WTC11 (cell line): ENCODE data around the gene TRAPPC4. TPM values are rescaled to one million over a fixed set of nuclear protein-coding genes. Genes with fewer than 3 reads are reported as not detected.

Experiments used
- ATAC-seq: fragments of 200-7000 bp; cut with Tn5 transposase; 2 replicates; pipeline ENCODE4 v1.10.0; 2021; ENCODE audit warnings: mild to moderate bottlenecking, moderate library complexity
- CTCF ChIA-PET: fragments of 300-600 bp; sonication (Branson Sonifier 250); formaldehyde crosslinking; loops from one replicate; lab custom pipeline; 2021; ENCODE audit warnings: antibody characterized with exemption; lab: Charles Lee
- POLR2A ChIA-PET: fragments of 350-600 bp; sonication (Branson Sonifier 250); formaldehyde crosslinking; loops from one replicate; lab custom pipeline; 2021; ENCODE audit warnings: antibody characterized with exemption; lab: Charles Lee
- DNase-seq: peaks from one replicate; pipeline ENCODE4 v3.0.0; 2021; ENCODE audit warnings: low spot score
- H3K27ac Mint-ChIP-seq: 2 replicates; pipeline ENCODE4 v1.8.0; 2021; ENCODE audit warnings: mixed read lengths
- H3K27me3 Mint-ChIP-seq: 2 replicates; pipeline ENCODE4 v1.8.0; 2021; ENCODE audit warnings: low read depth, mild to moderate bottlenecking, moderate library complexity, mixed read lengths
- H3K36me3 Mint-ChIP-seq: 2 replicates; pipeline ENCODE4 v1.8.0; 2021; ENCODE audit warnings: mixed read lengths
- H3K4me1 Mint-ChIP-seq: 2 replicates; pipeline ENCODE4 v1.8.0; 2022; ENCODE audit warnings: mixed read lengths
- H3K4me3 Mint-ChIP-seq: 2 replicates; pipeline ENCODE4 v1.8.0; 2021; ENCODE audit warnings: mild to moderate bottlenecking, moderate library complexity, mixed read lengths
- H3K9me3 Mint-ChIP-seq: 2 replicates; pipeline ENCODE4 v1.8.0; 2021; ENCODE audit warnings: mixed read lengths
- AR ChIP-seq: fragments of 250-450 bp; sonication (Bioruptor Pico); IDR thresholded peaks from 2 replicates; pipeline ENCODE4 v1.9.0; 2021; ENCODE audit warnings: mild to moderate bottlenecking
- CREB1 ChIP-seq: sonication (generic); formaldehyde crosslinking; IDR thresholded peaks from 2 replicates; pipeline ENCODE4 v1.8.0; 2023; ENCODE audit warnings: mild to moderate bottlenecking, missing genetic modification reagents
- CREM ChIP-seq: sonication (generic); formaldehyde crosslinking; IDR thresholded peaks from 2 replicates; pipeline ENCODE4 v1.8.1; 2022; ENCODE audit warnings: mild to moderate bottlenecking, missing genetic modification reagents, moderate library complexity
- CTCF ChIP-seq: fragments of 200-600 bp; IDR thresholded peaks from 2 replicates; pipeline ENCODE4 v1.8.0; 2022; ENCODE audit warnings: antibody characterized with exemption
- E2F5 ChIP-seq: sonication (generic); formaldehyde crosslinking; IDR thresholded peaks from 2 replicates; pipeline ENCODE4 v1.8.1; 2022; ENCODE audit warnings: mild to moderate bottlenecking, moderate library complexity, missing genetic modification reagents
- ELF4 ChIP-seq: sonication (generic); formaldehyde crosslinking; IDR thresholded peaks from 2 replicates; pipeline ENCODE4 v1.8.1; 2022; ENCODE audit warnings: low read depth, mild to moderate bottlenecking, moderate library complexity, missing genetic modification reagents
- FOXJ3 ChIP-seq: sonication (generic); formaldehyde crosslinking; IDR thresholded peaks from 2 replicates; pipeline ENCODE4 v1.9.0; 2021; ENCODE audit warnings: missing genetic modification reagents, mild to moderate bottlenecking, borderline replicate concordance
- FOXK1 ChIP-seq: sonication (generic); formaldehyde crosslinking; IDR thresholded peaks from 2 replicates; pipeline ENCODE4 v1.8.0; 2022; ENCODE audit warnings: mild to moderate bottlenecking, moderate library complexity, missing genetic modification reagents
- GTF2I ChIP-seq: fragments of 250-450 bp; sonication (Bioruptor Pico); conservative IDR thresholded peaks from 2 replicates; pipeline ENCODE4 v1.4.0; 2021; ENCODE audit warnings: mild to moderate bottlenecking
- IRF2 ChIP-seq: sonication (generic); formaldehyde crosslinking; IDR thresholded peaks from 2 replicates; pipeline ENCODE4 v1.8.0; 2022; ENCODE audit warnings: low read depth, missing genetic modification reagents, borderline replicate concordance
- MAX ChIP-seq: sonication (generic); formaldehyde crosslinking; IDR thresholded peaks from 2 replicates; pipeline ENCODE4 v1.8.0; 2022; ENCODE audit warnings: mild to moderate bottlenecking, missing genetic modification reagents
- MLX ChIP-seq: sonication (generic); formaldehyde crosslinking; IDR thresholded peaks from 2 replicates; pipeline ENCODE4 v1.8.1; 2023; ENCODE audit warnings: mild to moderate bottlenecking, missing genetic modification reagents, moderate library complexity
- NR3C1 ChIP-seq: sonication (generic); formaldehyde crosslinking; conservative IDR thresholded peaks from 2 replicates; pipeline ENCODE4 v1.8.1; 2023; ENCODE audit warnings: low read depth, mild to moderate bottlenecking, missing genetic modification reagents
- PREB ChIP-seq: sonication (generic); formaldehyde crosslinking; IDR thresholded peaks from 2 replicates; pipeline ENCODE4 v1.8.1; 2022; ENCODE audit warnings: mild to moderate bottlenecking, missing genetic modification reagents, moderate library complexity, borderline replicate concordance
- RELA ChIP-seq: sonication (generic); formaldehyde crosslinking; IDR thresholded peaks from 2 replicates; pipeline ENCODE4 v1.8.1; 2022; ENCODE audit warnings: missing genetic modification reagents, mild to moderate bottlenecking, borderline replicate concordance
- RORB ChIP-seq: fragments of 250-450 bp; sonication (Bioruptor Pico); IDR thresholded peaks from 2 replicates; pipeline ENCODE4 v1.9.0; 2021; ENCODE audit warnings: mild to moderate bottlenecking
- total RNA-seq: library from RNA; stranded (reverse); gene quantifications from 3 replicates; pipeline ENCODE4 v1.2.3, GENCODE V29; 2021

The TRAPPC4 gene
- total RNA-seq, 1 experiment from 2014 or later = 75.7 TPM

GRCh38 chr11:119062779-119063178 is 44.2 kb downstream of the TRAPPC4 start (continued):
- no peak for TF ChIP-seq PREB (CRISPR knock-in tag)
- no peak for TF ChIP-seq NR3C1 (CRISPR knock-in tag)
- no peak for TF ChIP-seq ELF4 (CRISPR knock-in tag)
- no peak for TF ChIP-seq CREB1 (CRISPR knock-in tag)
- no peak for TF ChIP-seq IRF2 (CRISPR knock-in tag)
- TF ChIP-seq MLX = no peak
- TF ChIP-seq CREM (CRISPR knock-in tag) = no peak
- no peak for TF ChIP-seq FOXK1
- no peak for TF ChIP-seq AR (CRISPR knock-in tag)
- no peak for TF ChIP-seq GTF2I
- no peak for TF ChIP-seq RORB (CRISPR knock-in tag)
- TF ChIP-seq CTCF = no peak

- peak; percentile 66 for ATAC-seq
- POLR2A ChIA-PET = no interaction called here
- H3K27me3 Mint-ChIP-seq = no peaks in the 10 kb centered on the region
- TF ChIP-seq E2F5 (CRISPR knock-in tag) = no peak
- TF ChIP-seq CTCF = 0 out of 2 replicates have a peak, but pooled peaks have one; percentile 20
- no peak for TF ChIP-seq FOXJ3 (CRISPR knock-in tag)
- no peak for TF ChIP-seq RELA (CRISPR knock-in tag)
- TF ChIP-seq MAX (CRISPR knock-in tag) = no peak
- peak; percentile 32 for DNase-seq
- peaks cover 10% of the 10 kb centered on the region for H3K4me1 Mint-ChIP-seq
- no peaks in the 10 kb centered on the region for H3K9me3 Mint-ChIP-seq
- CTCF ChIA-PET = interaction anchor here (0.6 to 1.0 kb wide), 7 partner anchors 9 to 273 kb away, joined by 3 to 6 read pairs (median 5); partner anchors contain the start of genes HMBS, HYOU1 and TRAPPC4
- H3K36me3 Mint-ChIP-seq = peaks cover 7% of the 10 kb centered on the region
- H3K4me3 Mint-ChIP-seq = no peak overlapping the region
- H3K27ac Mint-ChIP-seq = no peak overlapping the region
Observed at GRCh38 chr11:119065369-119065768, 46.8 kb downstream of the TRAPPC4 start.
